Activated naive CD4-positive, alpha-beta T cell treated with anti-CD3 and anti-CD28 coated beads, Interleukin-2, amount 10 ng/mL, durations not matched to agents 5 hours and 36 hours (primary cell): ENCODE measurements around the gene C1QTNF1. TPM values are rescaled to one million over a fixed set of nuclear protein-coding genes. Genes with fewer than 3 reads are reported as not detected.

Source experiments
- total RNA-seq, 2 experiments: library from RNA; stranded (reverse); gene quantifications; one replicate each; pipeline ENCODE4 v1.2.3, GENCODE V29; 2021

C1QTNF1 gene
- not detected for total RNA-seq

GRCh38 chr17:79023886-79024771, at the start of gene C1QTNF1:
TSS of gene C1QTNF1 (plus strand) at chr17:79024169. CDS start at chr17:79043969, 19,800 bp downstream.

GRCh38 chr17:78979780-78980623, 44.0 kb upstream of the C1QTNF1 start, which contains the start of gene LGALS3BP:
TSS of gene LGALS3BP (minus strand) at chr17:78979923. CDS start at chr17:78977191, 2,732 bp downstream.

DNA sequence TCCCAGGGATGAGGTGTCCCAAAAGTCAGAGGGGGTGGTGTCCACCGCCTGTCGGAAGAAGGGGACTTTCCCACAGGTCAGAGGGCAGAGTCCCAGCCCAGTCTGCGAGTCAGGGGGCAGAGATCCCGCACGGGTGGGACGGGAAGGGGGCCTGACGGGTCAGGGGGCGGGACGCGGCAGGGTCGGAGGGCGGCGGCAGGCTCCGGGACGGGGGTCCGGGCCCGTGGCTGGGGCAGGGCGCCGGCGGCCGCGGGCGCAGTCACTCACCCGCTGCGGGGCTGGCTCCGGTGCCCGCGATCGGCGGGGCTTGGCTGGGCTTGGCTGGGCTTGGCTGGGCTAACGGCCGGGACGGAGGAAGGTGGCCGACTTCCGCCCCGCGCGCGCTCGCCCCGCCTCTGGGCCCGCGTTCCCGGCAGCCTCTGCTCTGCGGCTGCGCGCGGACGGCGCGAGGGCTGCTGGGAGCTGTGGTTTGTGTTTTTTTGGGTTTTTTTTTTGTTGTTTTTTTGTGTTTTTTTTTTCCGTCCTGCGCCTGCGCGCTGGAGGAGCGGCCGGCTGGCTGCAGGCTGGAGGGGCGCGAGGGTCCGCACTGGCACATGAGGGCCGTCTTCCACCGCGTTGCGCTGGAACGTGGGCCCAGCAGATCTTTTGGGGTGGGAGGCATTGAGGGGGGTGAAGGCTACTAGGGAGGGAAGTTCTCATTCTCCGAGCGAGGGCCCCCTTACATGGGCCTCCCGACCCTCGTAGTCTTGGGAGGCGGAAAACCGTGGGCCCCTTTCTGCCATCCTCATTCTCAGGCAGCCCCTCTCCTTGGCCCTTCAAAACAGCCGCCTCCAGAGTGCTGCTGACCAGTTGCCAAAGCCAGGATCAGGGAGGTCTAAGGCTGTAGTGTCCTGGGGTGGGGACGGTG, 14.3 kb upstream of the C1QTNF1 start, which contains the start of gene CANT1:
CANT1 (minus strand) TSS at position 368 of the 907 bp plus-strand sequence. CDS start 12,142 bp downstream, outside the sequence.

DNA sequence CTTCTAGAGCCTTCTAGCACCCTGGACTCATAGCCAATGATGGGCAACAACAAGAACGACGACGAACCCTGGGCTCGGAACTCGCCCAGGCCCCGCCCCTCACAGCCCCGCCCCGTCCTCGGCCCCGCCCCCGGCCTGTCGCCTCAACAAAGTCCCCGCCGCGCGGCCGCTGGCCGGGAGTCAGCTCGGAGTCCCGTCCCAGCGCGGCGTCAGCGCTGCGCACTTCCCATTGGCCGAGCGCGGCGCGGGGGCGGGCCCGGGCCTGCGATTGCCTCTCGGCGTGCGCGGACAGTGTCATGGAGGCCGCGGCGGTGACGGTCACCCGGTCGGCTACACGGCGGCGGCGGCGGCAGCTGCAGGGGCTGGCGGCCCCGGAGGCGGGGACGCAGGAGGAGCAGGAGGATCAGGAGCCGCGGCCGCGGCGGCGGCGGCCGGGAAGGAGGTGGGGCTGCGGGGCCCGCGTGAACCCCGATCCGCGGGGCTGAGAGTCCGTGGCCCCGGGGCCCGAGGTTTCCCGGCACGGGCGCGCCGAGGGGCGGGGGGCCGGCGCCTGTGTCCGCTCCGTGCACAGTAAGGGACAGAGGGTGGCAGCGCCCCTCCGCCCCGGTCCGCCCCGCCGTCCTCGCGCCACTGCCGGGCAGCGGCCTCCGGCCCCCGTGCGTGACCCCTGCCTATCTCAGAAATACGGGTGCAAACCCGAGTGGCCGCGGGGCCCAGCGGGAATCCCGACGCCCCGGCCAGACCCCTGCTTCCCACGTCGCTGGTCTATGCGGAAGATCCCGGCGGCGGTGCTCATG, 50.9 kb downstream of the C1QTNF1 start, which contains the start of gene ENGASE:
ENGASE (plus strand) TSS at position 176 of the 797 bp plus-strand sequence; CDS start at position 297, 121 bp downstream.

Other genes starting within 250 kb of the C1QTNF1 start
- 100 to 1,000 TPM; 275 to 305 TPM for gene CYTH1, start 241.9 kb upstream of the C1QTNF1 start, total RNA-seq
- 10 to 100 TPM; 79.2 to 85.6 TPM for gene USP36, start 183.4 kb upstream of the C1QTNF1 start, total RNA-seq
- gene CEP295NL, start 121.0 kb upstream of the C1QTNF1 start, total RNA-seq = not detected
- gene TIMP2, start 98.8 kb upstream of the C1QTNF1 start, total RNA-seq = under 1 TPM; 0.51 to 0.71 TPM
- gene LGALS3BP, start 44.2 kb upstream of the C1QTNF1 start, total RNA-seq = 100 to 1,000 TPM; 176 to 182 TPM
- 10 to 100 TPM; 59.9 to 66.0 TPM for gene CANT1, start 14.4 kb upstream of the C1QTNF1 start, total RNA-seq
- gene ENGASE, start 50.7 kb downstream of the C1QTNF1 start, total RNA-seq = 10 to 100 TPM; 54.2 to 58.3 TPM